ENCODE data around the gene LPCAT1. TPM values are rescaled to one million over a fixed set of nuclear protein-coding genes. Genes with fewer than 3 reads are reported as not detected.

LPCAT1 gene
- total RNA-seq, 1 donor from 2014 or later, result 41.9 TPM

DNA sequence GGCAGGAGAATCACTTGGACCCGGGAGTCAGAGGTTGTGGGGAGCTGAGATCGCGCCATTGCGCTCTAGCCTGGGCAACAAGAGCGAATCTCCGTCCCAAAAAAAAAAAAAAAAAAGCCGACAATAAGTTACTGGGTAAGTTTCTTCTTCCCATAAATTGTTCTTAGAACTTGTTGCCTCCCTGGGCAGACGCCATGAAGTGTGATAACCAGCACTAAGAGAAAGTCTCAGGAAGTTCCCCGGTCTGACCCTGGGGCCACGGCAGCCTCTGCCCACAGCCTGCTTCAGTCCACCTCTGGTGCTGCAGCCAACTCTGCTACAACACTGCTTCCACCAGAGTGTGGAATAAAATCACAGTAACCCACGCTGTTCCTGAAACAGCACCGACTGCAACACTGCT lies 19.1 kb downstream of the LPCAT1 start:
- no peak for FAIRE-seq
- H3K27me3 Mint-ChIP-seq (ENCODE audit: low read depth, unreplicated experiment), result no peaks in the 10 kb centered on the region

DNA sequence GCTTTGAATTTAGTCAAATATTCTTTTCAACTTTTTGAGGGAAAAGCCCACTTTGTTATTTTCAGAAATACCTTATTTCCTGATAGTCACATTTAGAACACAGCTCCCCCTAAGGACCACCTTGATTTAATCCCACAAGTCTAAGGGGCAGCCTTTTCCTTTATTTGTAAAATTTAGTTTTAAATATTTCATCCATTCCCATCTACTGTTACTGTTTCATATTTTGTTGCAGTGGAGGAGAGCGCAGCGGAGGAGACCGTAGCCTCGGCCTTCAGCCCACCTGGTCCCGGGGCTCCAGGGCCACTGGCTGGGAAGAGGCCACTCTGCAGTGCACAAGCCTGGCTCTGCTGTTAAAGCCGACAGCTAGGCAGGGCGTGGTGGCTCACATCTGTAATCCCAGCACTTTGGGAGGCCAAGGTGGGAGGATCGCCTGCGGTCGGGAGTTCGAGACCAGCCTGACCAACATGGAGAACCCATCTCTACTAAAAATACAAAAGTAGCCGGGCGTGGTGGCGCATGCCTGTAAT lies 19.6 kb downstream of the LPCAT1 start:
- Histone ChIP-seq H3K27ac (ENCODE audit: low read depth, low read length) (no peak overlapping the region), H3K79me2 (ENCODE audit: insufficient read depth, low read length) (peaks cover 87% of the 10 kb centered on the region), H3K4me3 (ENCODE audit: insufficient read depth, low read depth, low read length) (no peak overlapping the region), H3K9ac (ENCODE audit: low read length) (no peak overlapping the region), H3K4me2 (ENCODE audit: low read length) (no peak overlapping the region), H4K20me1 (ENCODE audit: insufficient read depth, low read length) (peaks cover 100% of the 10 kb centered on the region), H3K9me3 (ENCODE audit: insufficient read depth, low read depth, low read length) (no peaks in the 10 kb centered on the region), H3K27me3 (ENCODE audit: insufficient read depth, low read length) (no peaks in the 10 kb centered on the region), H3K36me3 (ENCODE audit: insufficient read depth, low read length) (peaks cover 2% of the 10 kb centered on the region), H2AFZ (ENCODE audit: low read depth, low read length) (no peak overlapping the region), H3K4me1 (ENCODE audit: insufficient read depth, low read length) (no peaks in the 10 kb centered on the region)
- Mint-ChIP-seq H3K4me3 (ENCODE audit: unreplicated experiment) (no peak overlapping the region), H3K4me1 (ENCODE audit: low read depth, unreplicated experiment) (no peaks in the 10 kb centered on the region), H3K27ac (ENCODE audit: unreplicated experiment) (no peak overlapping the region), H3K36me3 (ENCODE audit: low read depth, unreplicated experiment) (peaks cover 4% of the 10 kb centered on the region), H3K9me3 (ENCODE audit: unreplicated experiment) (no peaks in the 10 kb centered on the region), H3K27me3 (ENCODE audit: low read depth, unreplicated experiment) (no peaks in the 10 kb centered on the region)
- FAIRE-seq (no peak), DNase-seq (ENCODE audit: low read depth) (no peak)
- TF ChIP-seq EZH2 (IDR thresholded peaks at IDR 0.05; ENCODE audit: insufficient read depth, low read length) (no peak), CTCF (IDR thresholded peaks at IDR 0.05; ENCODE audit: insufficient read depth, low read depth, low read length) (peak; percentile 8)

More for the DNA sequence above, 19.1 kb downstream of the LPCAT1 start:
- H3K4me1 ChIP-seq (ENCODE audit: insufficient read depth, low read length), result no peaks in the 10 kb centered on the region
- Mint-ChIP-seq H3K27ac (ENCODE audit: unreplicated experiment) (no peak overlapping the region), H3K4me1 (ENCODE audit: low read depth, unreplicated experiment) (no peaks in the 10 kb centered on the region), H3K9me3 (ENCODE audit: unreplicated experiment) (no peaks in the 10 kb centered on the region), H3K4me3 (ENCODE audit: unreplicated experiment) (no peak overlapping the region), H3K36me3 (ENCODE audit: low read depth, unreplicated experiment) (peaks cover 4% of the 10 kb centered on the region)
- no peaks in the 10 kb centered on the region for H3K27me3 ChIP-seq (ENCODE audit: insufficient read depth, low read length)
- H2AFZ ChIP-seq (ENCODE audit: low read depth, low read length), result no peak overlapping the region
- H4K20me1 ChIP-seq (ENCODE audit: insufficient read depth, low read length), result peaks cover 100% of the 10 kb centered on the region
- DNase-seq (ENCODE audit: low read depth), result no peak
- H3K4me2 ChIP-seq (ENCODE audit: low read length), result no peak overlapping the region
- H3K79me2 ChIP-seq (ENCODE audit: insufficient read depth, low read length), result peaks cover 89% of the 10 kb centered on the region
- no peak overlapping the region for H3K9ac ChIP-seq (ENCODE audit: low read length)
- H3K9me3 ChIP-seq (ENCODE audit: insufficient read depth, low read depth, low read length), result no peaks in the 10 kb centered on the region
- H3K36me3 ChIP-seq (ENCODE audit: insufficient read depth, low read length), result no peaks in the 10 kb centered on the region
- H3K27ac ChIP-seq (ENCODE audit: low read depth, low read length), result no peak overlapping the region
- TF ChIP-seq CTCF (IDR thresholded peaks at IDR 0.05; ENCODE audit: insufficient read depth, low read depth, low read length), result no peak
- no peak for TF ChIP-seq EZH2 (IDR thresholded peaks at IDR 0.05; ENCODE audit: insufficient read depth, low read length)
- no peak overlapping the region for H3K4me3 ChIP-seq (ENCODE audit: insufficient read depth, low read depth, low read length)

- Histone ChIP-seq H3K4me1 (ENCODE audit: insufficient read depth, low read length) (no peaks in the 10 kb centered on the region), H4K20me1 (ENCODE audit: insufficient read depth, low read length) (peaks cover 100% of the 10 kb centered on the region), H2AFZ (ENCODE audit: low read depth, low read length) (no peak overlapping the region), H3K27me3 (ENCODE audit: insufficient read depth, low read length) (no peaks in the 10 kb centered on the region), H3K27ac (ENCODE audit: low read depth, low read length) (no peak overlapping the region), H3K9me3 (ENCODE audit: insufficient read depth, low read depth, low read length) (no peaks in the 10 kb centered on the region), H3K4me2 (ENCODE audit: low read length) (no peak overlapping the region), H3K4me3 (ENCODE audit: insufficient read depth, low read depth, low read length) (no peak overlapping the region), H3K36me3 (ENCODE audit: insufficient read depth, low read length) (peaks cover 8% of the 10 kb centered on the region), H3K9ac (ENCODE audit: low read length) (no peak overlapping the region), H3K79me2 (ENCODE audit: insufficient read depth, low read length) (peaks cover 87% of the 10 kb centered on the region)
- H3K4me1 Mint-ChIP-seq (ENCODE audit: low read depth, unreplicated experiment), result no peaks in the 10 kb centered on the region
- H3K9me3 Mint-ChIP-seq (ENCODE audit: unreplicated experiment), result no peaks in the 10 kb centered on the region
- peaks cover 4% of the 10 kb centered on the region for H3K36me3 Mint-ChIP-seq (ENCODE audit: low read depth, unreplicated experiment)
- FAIRE-seq, result no peak
- H3K27me3 Mint-ChIP-seq (ENCODE audit: low read depth, unreplicated experiment), result no peaks in the 10 kb centered on the region
- no peak overlapping the region for H3K4me3 Mint-ChIP-seq (ENCODE audit: unreplicated experiment)
- peak; percentile 35 for DNase-seq (ENCODE audit: low read depth)
- no peak for TF ChIP-seq EZH2 (IDR thresholded peaks at IDR 0.05; ENCODE audit: insufficient read depth, low read length)
- TF ChIP-seq CTCF (IDR thresholded peaks at IDR 0.05; ENCODE audit: insufficient read depth, low read depth, low read length), result no peak
- H3K27ac Mint-ChIP-seq (ENCODE audit: unreplicated experiment), result no peak overlapping the region
These were observed 20.3 kb downstream of the LPCAT1 start for GRCh38 chr5:1503241-1504068.
